ENCODE results near the gene HORMAD2.

HORMAD2 gene

GRCh38 chr22:30079952-30080533 lies at the start of gene HORMAD2:
Gene HORMAD2, plus strand, starts transcription at chr22:30080464. Its CDS starts 13,489 bp downstream, at chr22:30093953.
- DNase-seq = no peak

- DNase-seq = no peak
Measured at GRCh38 chr22:30031328-30031727, 48.9 kb upstream of the HORMAD2 start.

GRCh38 chr22:30031764-30032455 lies 48.4 kb upstream of the HORMAD2 start:
- no peak for DNase-seq

GRCh38 chr22:30033137-30033536 lies 47.1 kb upstream of the HORMAD2 start:
- no peak for DNase-seq

GRCh38 chr22:30033901-30034300 lies 46.4 kb upstream of the HORMAD2 start:
- no peak for DNase-seq

- DNase-seq = no peak
Measured at GRCh38 chr22:30036656-30037055, 43.6 kb upstream of the HORMAD2 start.

GRCh38 chr22:30038219-30038618 lies 42.0 kb upstream of the HORMAD2 start:
- DNase-seq = no peak

GRCh38 chr22:30040499-30041260 lies 39.6 kb upstream of the HORMAD2 start:
- DNase-seq = no peak

GRCh38 chr22:30041475-30041874 lies 38.8 kb upstream of the HORMAD2 start:
- no peak for DNase-seq

- DNase-seq = no peak
Measured at GRCh38 chr22:30041881-30042280, 38.4 kb upstream of the HORMAD2 start.

GRCh38 chr22:30043161-30043560 lies 37.1 kb upstream of the HORMAD2 start:
- no peak for DNase-seq

GRCh38 chr22:30044369-30044768 lies 35.9 kb upstream of the HORMAD2 start:
- DNase-seq = no peak

GRCh38 chr22:30044881-30045493 lies 35.3 kb upstream of the HORMAD2 start:
- DNase-seq = no peak

GRCh38 chr22:30045494-30045887 lies 34.8 kb upstream of the HORMAD2 start:
- no peak for DNase-seq

GRCh38 chr22:30045901-30046715 lies 34.2 kb upstream of the HORMAD2 start:
- no peak for DNase-seq

GRCh38 chr22:30046716-30047363 lies 33.4 kb upstream of the HORMAD2 start:
- no peak for DNase-seq

- no peak for DNase-seq
Measured at GRCh38 chr22:30047364-30047738, 32.9 kb upstream of the HORMAD2 start.

- DNase-seq = no peak
Measured at GRCh38 chr22:30048681-30049080, 31.6 kb upstream of the HORMAD2 start.

GRCh38 chr22:30054067-30054763 lies 26.0 kb upstream of the HORMAD2 start:
- no peak for DNase-seq

GRCh38 chr22:30054764-30055069 lies 25.5 kb upstream of the HORMAD2 start:
- no peak for DNase-seq

GRCh38 chr22:30056015-30056414 lies 24.2 kb upstream of the HORMAD2 start:
- DNase-seq = no peak

GRCh38 chr22:30057375-30057774 lies 22.9 kb upstream of the HORMAD2 start:
- DNase-seq = no peak
